Testis (tissue), 3 donors: ENCODE measurements around the gene CFAP53. TPM values are rescaled to one million over a fixed set of nuclear protein-coding genes. Genes with fewer than 3 reads are reported as not detected.
A peak's percentile ranks its signal among the peaks of the same experiment; 100 is the strongest.

Source experiments
- DNase-seq: peaks from one replicate; pipeline ENCODE4 v3.0.0-alpha.2; 2019
- H3K27ac ChIP-seq, 2 donors: fragments of 200-600 bp; sonication (generic); one replicate each; pipeline ENCODE4 v1.5.1; 2019
- H3K27me3 ChIP-seq: fragments of 200-600 bp; sonication (generic); one replicate; pipeline ENCODE4 v1.5.1; 2019
- H3K36me3 ChIP-seq: fragments of 200-600 bp; sonication (generic); one replicate; pipeline ENCODE4 v1.5.1; 2017; ENCODE audit warnings: low read depth; ENCODE audit errors: missing control alignments
- H3K4me1 ChIP-seq: fragments of 200-600 bp; sonication (generic); one replicate; pipeline ENCODE4 v1.5.1; 2019
- H3K4me3 ChIP-seq, 2 donors: fragments of 200-600 bp; sonication (generic); one replicate each; pipeline ENCODE4 v1.5.1; 2017 to 2019
- H3K9me3 ChIP-seq: fragments of 200-600 bp; sonication (generic); one replicate; pipeline ENCODE4 v1.5.1; 2017
- CTCF ChIP-seq, 3 experiments: fragments of 450-650 bp in 2 of 3; fragments of 200-600 bp in 1 of 3; sonication (generic) in 1 of 3; IDR thresholded peaks; one replicate each; pipeline ENCODE4 v1.5.1; 2016 to 2019; ENCODE audit warnings: antibody characterized with exemption in 3 of 3, mild to moderate bottlenecking in 2 of 3, moderate library complexity in 1 of 3
- POLR2A ChIP-seq: fragments of 450-650 bp; IDR thresholded peaks from one replicate; pipeline ENCODE4 v1.6.1; 2017; ENCODE audit warnings: antibody characterized with exemption, mild to moderate bottlenecking, moderate library complexity
- whole genome bisulfite sequencing, 2 donors: methylation state at CpG; one replicate each; pipeline ENCODE4 v1.1.5; 2018; 5-methylcytosine and 5-hydroxymethylcytosine counted together
- intact Hi-C: fragments of 100-400 bp; cut with DNase I; formaldehyde crosslinking; loops from one replicate; pipeline ENCODE4 v1.15.1; 2023; ENCODE audit warnings: low total_unique reads
- polyA plus RNA-seq: library from polyadenylated mRNA; stranded (reverse); fragments of 350-450 nt; fragmentation: Illumina TruSeq; extraction: RNeasy Lipid Tissue Mini Kit (QIAGEN cat#74804); gene quantifications from one replicate; pipeline ENCODE4 v1.2.3, GENCODE V29; 2014; ENCODE audit warnings: low read depth, low replicate concordance; ENCODE audit not compliant: insufficient read depth
- total RNA-seq, 2 donors: library from RNA; depleted of rRNA; stranded (reverse); fragments of >200 nt; gene quantifications; one replicate each; pipeline ENCODE4 v1.2.3, GENCODE V29; 2016

CFAP53 gene
- total and polyA plus RNA-seq, 3 donors from 2014 or later = 22.7 to 72.8 (median 48.6) TPM

- TF ChIP-seq CTCF (IDR thresholded peaks at IDR 0.05) (peak; percentile 19 to 60 (median 52)), POLR2A (no peak)
- peak within 1 kb of the TSS; percentile 87 to 90 for H3K27ac ChIP-seq
- H3K9me3 ChIP-seq = no peaks in the 10 kb centered on the region
- WGBS, 2 donors = 0% methylated on average over 49 to 76 of the region's 76 CpGs
- H3K4me1 ChIP-seq = peaks cover 2% of the 10 kb centered on the region
- peak within 1 kb of the TSS; percentile 69 to 72 for H3K4me3 ChIP-seq
- intact Hi-C loops = no loop called here
- no peaks in the 10 kb centered on the region for H3K36me3 ChIP-seq
- H3K27me3 ChIP-seq = no peaks in the 10 kb centered on the region
- DNase-seq = peak; percentile 100
These were observed 21.4 kb upstream of the CFAP53 start, which contains the start of gene CXXC1 for GRCh38 chr18:50287441-50288347. Gene CXXC1 (minus strand): TSS chr18:50287692. CDS start chr18:50287589, 103 bp downstream.

GRCh38 chr18:50287028-50287440 lies 20.7 kb upstream of the CFAP53 start:
- H3K4me3 ChIP-seq = peak overlapping the region; percentile 69 to 72
- TF ChIP-seq CTCF (IDR thresholded peaks at IDR 0.05) (no peak), POLR2A (no peak)
- DNase-seq = no peak
- no peaks in the 10 kb centered on the region for H3K27me3 ChIP-seq
- no peaks in the 10 kb centered on the region for H3K36me3 ChIP-seq
- 1% methylated on average over 27 of the region's 27 CpGs for WGBS, 2 donors
- no peaks in the 10 kb centered on the region for H3K9me3 ChIP-seq
- intact Hi-C loops = no loop called here
- peak overlapping the region; percentile 87 to 90 for H3K27ac ChIP-seq
- H3K4me1 ChIP-seq = peaks cover 4% of the 10 kb centered on the region

GRCh38 chr18:50286391-50287027 lies 20.2 kb upstream of the CFAP53 start:
- intact Hi-C loops = no loop called here
- DNase-seq = peak; percentile 42

GRCh38 chr18:50285631-50286321 lies 19.5 kb upstream of the CFAP53 start:
- no peak for TF ChIP-seq POLR2A
- no peak for TF ChIP-seq CTCF (IDR thresholded peaks at IDR 0.05)
- intact Hi-C loops = no loop called here
- no peaks in the 10 kb centered on the region for H3K27me3 ChIP-seq
- no peaks in the 10 kb centered on the region for H3K36me3 ChIP-seq
- no peak for DNase-seq
- H3K27ac ChIP-seq = no peak overlapping the region
- H3K4me1 ChIP-seq = peaks cover 6% of the 10 kb centered on the region
- 83 to 93% methylated on average over 6 to 24 of the region's 24 CpGs for WGBS, 2 donors
- no peaks in the 10 kb centered on the region for H3K9me3 ChIP-seq
- H3K4me3 ChIP-seq = no peak overlapping the region

More at GRCh38 chr18:50286391-50287027, 20.2 kb upstream of the CFAP53 start:
- no peaks in the 10 kb centered on the region for H3K9me3 ChIP-seq
- peaks cover 6% of the 10 kb centered on the region for H3K4me1 ChIP-seq
- WGBS, 2 donors = 9 to 12% methylated on average over 14 to 23 of the region's 23 CpGs
- no peaks in the 10 kb centered on the region for H3K27me3 ChIP-seq
- H3K36me3 ChIP-seq = no peaks in the 10 kb centered on the region
- H3K4me3 ChIP-seq = peak overlapping the region; percentile 69 to 72
- no peak for TF ChIP-seq CTCF (IDR thresholded peaks at IDR 0.05)
- no peak for TF ChIP-seq POLR2A
- H3K27ac ChIP-seq = peak overlapping the region in 1 of 2 donors; percentile 90
